CD4-positive, alpha-beta T cell treated with Interleukin-2 at 100 ng/mL for 4 hours (primary cell): ENCODE measurements around the gene S100A2.
"Not testable (repeated sequence)": the region's sequence is repeated elsewhere in the genome, so short reads cannot be mapped to it uniquely, and the experiment has no call there.

Experiments used
- DNase-seq: peaks from one replicate; pipeline ENCODE4 v3.0.0-alpha.2; 2020; ENCODE audit warnings: low spot score

The S100A2 gene

GRCh38 chr1:153588482-153588881 lies 22.8 kb upstream of the S100A2 start:
- no peak for DNase-seq

- DNase-seq, result not testable (repeated sequence)
Measured at GRCh38 chr1:153588033-153588432, 22.4 kb upstream of the S100A2 start.

DNA sequence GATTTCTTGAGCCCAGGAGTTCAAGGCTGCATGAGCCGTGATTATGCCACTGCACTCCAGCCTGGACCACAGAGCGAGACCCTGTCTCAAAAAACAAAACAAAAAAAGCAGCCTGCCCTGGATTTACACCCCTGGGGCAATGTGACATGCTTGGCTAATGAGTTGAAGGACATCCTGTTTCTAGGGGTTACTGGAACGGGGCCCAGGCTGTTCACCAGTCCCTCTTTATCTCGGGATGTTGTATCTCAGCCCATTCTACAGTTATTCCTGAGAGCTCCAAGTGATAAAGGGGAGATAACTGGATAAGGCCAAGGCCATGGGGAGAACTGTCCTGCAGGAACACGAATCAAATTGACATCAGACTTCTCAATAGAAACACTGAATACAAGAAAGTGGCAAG lies 21.7 kb upstream of the S100A2 start:
- no peak for DNase-seq

DNA sequence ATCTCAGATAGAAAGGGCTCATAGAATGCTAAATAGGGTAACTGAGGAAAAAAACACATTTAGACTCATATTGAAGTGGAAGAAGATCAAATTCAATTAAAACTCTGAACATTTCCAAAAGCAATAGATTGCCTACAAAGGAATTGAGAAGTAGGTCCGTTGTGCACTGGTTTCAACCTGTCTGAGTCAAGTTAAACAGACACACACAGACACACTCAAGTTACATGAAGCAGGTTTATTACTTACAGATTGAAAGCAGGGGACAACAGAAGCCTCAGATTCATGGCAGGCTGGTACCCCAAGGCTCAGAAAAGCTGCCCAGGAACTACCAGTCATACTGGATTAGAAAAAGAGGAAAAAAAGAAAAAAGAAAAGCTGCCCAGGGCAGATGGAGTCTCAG lies 20.7 kb upstream of the S100A2 start:
- no peak for DNase-seq

GRCh38 chr1:153585006-153585405 lies 19.4 kb upstream of the S100A2 start:
- DNase-seq, result no peak

- DNase-seq, result no peak
Measured at GRCh38 chr1:153583976-153584375, 18.3 kb upstream of the S100A2 start.

GRCh38 chr1:153583514-153583913 lies 17.9 kb upstream of the S100A2 start:
- DNase-seq, result not testable (repeated sequence)

DNA sequence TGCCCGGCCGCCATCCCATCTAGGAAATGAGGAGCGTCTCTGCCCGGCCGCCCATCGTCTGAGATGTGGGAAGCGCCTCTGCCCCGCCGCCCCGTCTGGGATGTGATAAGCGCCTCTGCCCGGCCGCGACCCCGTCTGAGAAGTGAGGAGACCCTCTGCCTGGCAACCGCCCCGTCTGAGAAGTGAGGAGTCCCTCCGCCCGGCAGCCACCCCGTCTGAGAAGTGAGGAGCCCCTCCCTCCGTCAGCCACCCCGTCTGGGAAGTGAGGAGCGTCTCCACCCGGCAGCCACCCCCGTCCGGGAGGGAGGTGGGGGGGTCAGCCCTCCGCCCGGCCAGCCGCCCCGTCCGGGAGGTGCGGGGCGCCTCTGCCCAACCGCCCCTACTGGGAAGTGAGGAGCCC lies 17.2 kb upstream of the S100A2 start:
- DNase-seq, result not testable (repeated sequence)

- no peak for DNase-seq
Measured at GRCh38 chr1:153578936-153579335, 13.3 kb upstream of the S100A2 start.

GRCh38 chr1:153578490-153578889 lies 12.8 kb upstream of the S100A2 start:
- no peak for DNase-seq

DNA sequence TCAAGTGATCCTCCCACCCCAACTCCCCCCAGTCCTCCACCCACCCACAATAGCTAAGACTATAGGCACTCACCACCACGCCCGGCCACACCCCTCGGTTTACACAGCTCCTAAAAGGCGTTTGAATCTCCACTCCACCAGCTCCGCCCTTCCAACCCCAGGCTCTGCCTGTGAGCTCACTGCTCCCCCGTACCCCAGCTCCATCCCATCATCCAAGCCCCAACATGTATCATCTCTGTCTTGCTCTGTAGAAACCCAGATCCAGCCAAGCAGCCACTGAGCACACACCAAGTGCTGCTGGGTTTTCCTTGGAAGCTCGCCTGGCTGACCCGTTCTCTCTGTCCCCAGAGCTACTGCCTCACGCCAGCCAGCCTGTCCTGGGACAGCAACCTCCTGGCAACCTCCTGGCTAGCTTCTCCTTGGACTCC lies 12.0 kb upstream of the S100A2 start:
- DNase-seq, result no peak

DNA sequence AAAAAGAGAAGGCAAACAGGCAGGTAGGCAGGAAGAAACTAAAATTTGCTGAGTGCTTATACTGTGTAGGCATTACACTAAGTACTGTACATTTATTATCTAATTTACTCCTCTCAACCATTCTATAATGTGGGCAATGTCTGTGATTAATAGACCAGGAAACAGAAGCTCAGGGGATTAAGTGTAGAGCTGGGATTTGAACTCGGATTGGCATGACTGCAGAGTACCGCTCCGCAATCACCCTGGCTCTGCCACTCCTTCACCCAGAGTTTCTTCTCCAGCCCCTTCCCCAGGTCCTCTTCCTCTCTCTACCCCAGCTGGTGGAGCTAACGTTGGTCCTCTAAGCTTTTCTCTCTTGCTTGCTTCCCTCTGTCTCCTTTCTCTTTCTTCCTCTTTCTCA lies 11.5 kb upstream of the S100A2 start:
- no peak for DNase-seq

DNA sequence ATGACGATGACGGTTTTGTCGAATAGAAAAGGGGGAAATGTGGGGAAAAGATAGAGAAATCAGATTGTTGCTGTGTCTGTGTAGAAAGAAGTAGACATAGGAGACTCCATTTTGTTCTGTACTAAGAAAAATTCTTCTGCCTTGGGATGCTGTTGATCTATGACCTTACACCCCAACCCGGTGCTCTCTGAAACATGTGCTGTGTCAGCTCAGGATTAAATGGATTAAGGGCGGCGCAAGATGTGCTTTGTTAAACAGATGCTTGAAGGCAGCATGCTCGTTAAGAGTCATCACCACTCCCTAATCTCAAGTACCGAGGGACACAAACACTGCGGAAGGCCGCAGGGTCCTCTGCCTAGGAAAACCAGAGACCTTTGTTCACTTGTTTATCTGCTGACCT lies 9.9 kb upstream of the S100A2 start:
- DNase-seq, result not testable (repeated sequence)

- not testable (repeated sequence) for DNase-seq
Measured at GRCh38 chr1:153575081-153575491, 9.4 kb upstream of the S100A2 start.

DNA sequence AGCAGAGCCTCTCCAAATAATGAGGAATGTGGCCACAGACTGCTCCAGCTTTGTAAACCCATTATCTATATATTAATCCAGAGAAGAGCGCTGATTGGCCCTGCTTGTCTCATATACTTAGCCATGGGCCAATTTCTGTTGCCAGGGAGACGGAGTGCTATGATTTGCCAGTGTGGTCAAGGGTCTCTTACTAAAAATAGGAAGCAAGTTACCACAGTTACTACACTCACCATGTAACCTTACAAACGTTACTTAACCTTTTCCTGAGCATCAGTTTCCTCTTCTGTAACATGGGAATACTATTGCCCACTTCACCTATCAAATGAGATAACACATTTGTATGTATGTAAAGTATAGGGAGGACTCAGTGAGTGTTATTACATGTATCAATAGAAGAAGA lies 7.7 kb upstream of the S100A2 start:
- no peak for DNase-seq

DNA sequence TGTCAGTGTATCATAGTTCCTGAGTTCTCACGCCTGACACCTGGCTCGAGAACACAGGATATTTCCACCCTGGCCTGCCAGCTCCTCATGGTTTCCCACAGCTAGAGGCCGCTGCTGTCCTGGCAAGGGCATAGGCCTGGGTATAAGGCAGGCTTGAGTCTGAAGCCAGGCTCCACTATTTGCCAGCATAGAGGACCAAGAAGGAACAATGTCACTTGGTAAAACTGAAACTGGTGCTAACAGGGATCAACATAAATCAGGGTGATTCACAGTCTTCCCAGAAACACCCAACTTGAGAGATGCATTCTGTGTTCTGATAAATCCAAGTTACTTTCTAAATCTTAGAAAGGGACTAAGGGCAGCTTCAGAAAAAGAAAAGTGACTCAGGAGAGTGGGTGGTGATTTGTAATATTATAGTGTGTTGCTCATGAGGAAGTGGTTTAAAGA lies 6.9 kb upstream of the S100A2 start:
- peak; percentile 54 for DNase-seq

DNA sequence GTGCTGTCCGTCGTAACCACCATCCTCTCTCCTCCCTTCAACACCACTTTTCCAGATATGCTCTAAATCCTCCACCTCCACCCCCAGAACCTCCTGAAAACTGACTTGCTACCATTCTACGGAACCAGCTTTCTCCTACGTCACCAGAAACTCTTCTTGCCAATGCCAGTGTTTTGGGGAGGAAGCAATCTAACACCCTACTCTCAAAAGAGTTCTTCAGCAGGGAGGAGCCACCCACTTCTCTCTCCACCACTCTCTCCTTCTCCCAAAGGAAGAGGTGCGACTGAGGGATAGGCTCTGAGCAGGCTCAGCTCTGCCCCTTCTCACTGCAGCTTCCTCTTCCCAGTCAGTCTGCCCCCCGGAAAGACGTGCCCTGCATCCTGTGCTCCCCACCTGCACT lies 6.1 kb upstream of the S100A2 start:
- no peak for DNase-seq

- no peak for DNase-seq
Measured at GRCh38 chr1:153570874-153571273, 5.2 kb upstream of the S100A2 start.

- no peak for DNase-seq
Measured at GRCh38 chr1:153569465-153569864, 3.8 kb upstream of the S100A2 start.

DNA sequence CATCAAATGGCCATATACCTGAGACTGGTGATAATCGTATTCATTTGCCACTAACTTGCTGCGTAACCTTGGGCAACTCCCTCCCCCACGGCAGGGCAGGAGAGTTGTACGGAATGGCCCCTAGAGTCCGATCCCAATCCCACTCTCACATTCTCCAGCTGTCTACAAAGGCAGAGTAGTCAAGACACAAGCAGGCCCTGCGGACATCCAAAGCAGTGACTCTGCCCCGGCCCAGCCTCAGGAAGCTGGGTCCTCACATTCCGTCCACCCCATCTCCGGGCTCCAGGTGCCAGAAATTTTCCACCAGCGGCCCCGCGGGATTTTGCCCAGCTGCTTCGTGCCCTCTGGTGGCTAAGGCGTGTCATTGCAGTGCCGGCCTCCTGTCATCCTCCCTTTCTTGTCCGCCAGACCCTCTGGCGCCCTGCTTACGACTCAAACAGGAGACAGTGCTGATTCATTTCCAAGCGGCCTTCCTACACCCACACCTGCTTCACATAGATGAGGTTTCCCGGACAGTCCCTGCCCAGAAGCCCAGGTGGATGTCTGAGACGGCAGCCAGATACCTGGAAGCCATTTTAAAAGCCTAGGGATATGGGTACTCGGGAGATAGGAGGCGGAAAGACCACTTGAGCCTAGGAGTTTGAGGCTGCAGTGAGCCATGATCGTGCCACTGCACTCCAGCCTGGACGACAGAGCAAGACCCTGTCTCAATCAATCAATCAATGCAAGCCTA lies 2.9 kb upstream of the S100A2 start:
- DNase-seq, result peak; percentile 86

DNA sequence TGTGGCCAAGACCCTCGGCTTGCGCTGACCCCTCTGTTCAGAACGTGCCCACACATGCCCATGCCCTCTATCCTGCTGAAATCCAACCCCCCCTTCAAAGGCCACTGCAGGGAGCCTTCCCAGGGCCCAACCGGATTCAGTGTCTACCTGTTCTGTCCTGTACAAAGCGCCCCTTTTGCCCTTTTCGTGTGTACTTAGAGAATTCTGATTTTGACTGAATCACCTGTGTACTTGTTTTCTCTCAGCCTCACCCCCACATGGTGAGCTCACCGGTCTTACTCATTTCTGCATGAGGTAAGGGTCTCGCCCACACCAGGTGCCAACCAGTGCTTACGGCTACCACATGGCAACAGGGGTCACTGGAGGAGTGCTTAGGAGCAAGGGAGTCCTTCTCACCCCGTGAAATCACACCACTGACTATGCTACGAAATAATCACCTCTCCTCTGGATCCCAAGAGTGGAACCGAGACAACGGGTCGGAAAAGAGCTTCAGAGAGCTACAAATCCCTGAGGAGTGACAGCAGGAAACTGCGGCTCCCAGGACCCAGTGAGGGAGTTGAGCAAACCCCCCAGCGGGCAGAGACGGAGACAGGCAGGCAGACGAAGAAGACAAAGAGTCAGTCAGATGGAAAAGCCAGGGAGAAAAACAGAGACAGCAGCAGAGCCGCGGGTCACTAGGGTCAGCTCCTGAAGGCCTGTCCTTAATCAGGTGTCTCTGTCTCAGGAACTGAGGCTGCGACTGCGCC lies 2.1 kb upstream of the S100A2 start:
- peak; percentile 18 for DNase-seq

- peak; percentile 95 for DNase-seq
Measured at GRCh38 chr1:153566414-153567371, 1.0 kb upstream of the S100A2 start.
